ENCODE data around the gene ARCN1.

The ARCN1 gene

GRCh38 chr11:118627566-118627965, 55.4 kb downstream of the ARCN1 start:
- Mint-ChIP-seq H3K27ac (no peak overlapping the region), H3K36me3 (no peaks in the 10 kb centered on the region), H3K4me3 (no peak overlapping the region), H3K27me3 (peaks cover 9% of the 10 kb centered on the region), H3K9me3 (no peaks in the 10 kb centered on the region), H3K4me1 (no peaks in the 10 kb centered on the region)
- DNase-seq (ENCODE audit: low spot score in 2 of 2): no peak
- no peak for ATAC-seq (ENCODE audit: low read depth)

GRCh38 chr11:118628031-118628430, 55.8 kb downstream of the ARCN1 start:
- no peaks in the 10 kb centered on the region for H3K4me1 Mint-ChIP-seq
- H3K27me3 Mint-ChIP-seq: peaks cover 9% of the 10 kb centered on the region
- H3K9me3 Mint-ChIP-seq: no peaks in the 10 kb centered on the region
- H3K27ac Mint-ChIP-seq: no peak overlapping the region
- no peak overlapping the region for H3K4me3 Mint-ChIP-seq
- DNase-seq (ENCODE audit: low spot score in 2 of 2): no peak
- ATAC-seq (ENCODE audit: low read depth): no peak
- no peaks in the 10 kb centered on the region for H3K36me3 Mint-ChIP-seq

- Mint-ChIP-seq H3K9me3 (no peaks in the 10 kb centered on the region), H3K4me1 (no peaks in the 10 kb centered on the region), H3K27me3 (peaks cover 9% of the 10 kb centered on the region), H3K4me3 (no peak overlapping the region), H3K27ac (no peak overlapping the region), H3K36me3 (no peaks in the 10 kb centered on the region)
- no peak for ATAC-seq (ENCODE audit: low read depth)
- DNase-seq (ENCODE audit: low spot score in 2 of 2): no peak
Observed at GRCh38 chr11:118628432-118628831, 56.2 kb downstream of the ARCN1 start.

- Mint-ChIP-seq H3K4me1 (no peaks in the 10 kb centered on the region), H3K36me3 (no peaks in the 10 kb centered on the region), H3K27ac (no peak overlapping the region), H3K9me3 (no peaks in the 10 kb centered on the region), H3K4me3 (no peak overlapping the region), H3K27me3 (peaks cover 7% of the 10 kb centered on the region)
- DNase-seq (ENCODE audit: low spot score in 2 of 2): no peak
- ATAC-seq (ENCODE audit: low read depth): no peak
Observed at GRCh38 chr11:118628861-118629549, 56.8 kb downstream of the ARCN1 start.

GRCh38 chr11:118629761-118630661, 57.8 kb downstream of the ARCN1 start:
- H3K27me3 Mint-ChIP-seq: peaks cover 9% of the 10 kb centered on the region
- no peak for DNase-seq (ENCODE audit: low spot score in 2 of 2)
- no peaks in the 10 kb centered on the region for H3K36me3 Mint-ChIP-seq
- ATAC-seq (ENCODE audit: low read depth): no peak
- H3K9me3 Mint-ChIP-seq: no peaks in the 10 kb centered on the region
- H3K27ac Mint-ChIP-seq: no peak overlapping the region
- H3K4me3 Mint-ChIP-seq: no peak overlapping the region
- peaks cover 3% of the 10 kb centered on the region for H3K4me1 Mint-ChIP-seq

GRCh38 chr11:118631142-118631909, 59.1 kb downstream of the ARCN1 start:
- Mint-ChIP-seq H3K4me3 (no peak overlapping the region), H3K36me3 (no peaks in the 10 kb centered on the region), H3K4me1 (peaks cover 3% of the 10 kb centered on the region), H3K27ac (no peak overlapping the region), H3K27me3 (peaks cover 15% of the 10 kb centered on the region), H3K9me3 (no peaks in the 10 kb centered on the region)
- DNase-seq (ENCODE audit: low spot score in 2 of 2) (no peak), ATAC-seq (ENCODE audit: low read depth) (no peak)

GRCh38 chr11:118632577-118633318, 60.5 kb downstream of the ARCN1 start:
- no peak for DNase-seq (ENCODE audit: low spot score in 2 of 2)
- ATAC-seq (ENCODE audit: low read depth): no peak
- Mint-ChIP-seq H3K27me3 (peaks cover 15% of the 10 kb centered on the region), H3K4me1 (peaks cover 3% of the 10 kb centered on the region), H3K4me3 (no peak overlapping the region), H3K36me3 (no peaks in the 10 kb centered on the region), H3K9me3 (no peaks in the 10 kb centered on the region), H3K27ac (no peak overlapping the region)

GRCh38 chr11:118633319-118633690, 61.1 kb downstream of the ARCN1 start:
- no peak for ATAC-seq (ENCODE audit: low read depth)
- no peaks in the 10 kb centered on the region for H3K36me3 Mint-ChIP-seq
- H3K27ac Mint-ChIP-seq: no peak overlapping the region
- no peak for DNase-seq (ENCODE audit: low spot score in 2 of 2)
- H3K9me3 Mint-ChIP-seq: no peaks in the 10 kb centered on the region
- peaks cover 3% of the 10 kb centered on the region for H3K4me1 Mint-ChIP-seq
- H3K27me3 Mint-ChIP-seq: peaks cover 15% of the 10 kb centered on the region
- H3K4me3 Mint-ChIP-seq: no peak overlapping the region

GRCh38 chr11:118633979-118634378, 61.8 kb downstream of the ARCN1 start:
- H3K4me3 Mint-ChIP-seq: no peak overlapping the region
- no peaks in the 10 kb centered on the region for H3K9me3 Mint-ChIP-seq
- no peak for ATAC-seq (ENCODE audit: low read depth)

GRCh38 chr11:118634431-118635236, 62.4 kb downstream of the ARCN1 start:
- Mint-ChIP-seq H3K4me3 (no peak overlapping the region), H3K27ac (no peak overlapping the region), H3K4me1 (peaks cover 3% of the 10 kb centered on the region), H3K9me3 (no peaks in the 10 kb centered on the region), H3K36me3 (no peaks in the 10 kb centered on the region), H3K27me3 (peaks cover 15% of the 10 kb centered on the region)
- DNase-seq (ENCODE audit: low spot score in 2 of 2) (no peak), ATAC-seq (ENCODE audit: low read depth) (peak; percentile 50)

More at GRCh38 chr11:118633979-118634378, 61.8 kb downstream of the ARCN1 start:
- H3K27ac Mint-ChIP-seq: no peak overlapping the region
- H3K36me3 Mint-ChIP-seq: no peaks in the 10 kb centered on the region
- H3K4me1 Mint-ChIP-seq: peaks cover 3% of the 10 kb centered on the region
- no peak for DNase-seq (ENCODE audit: low spot score in 2 of 2)
- H3K27me3 Mint-ChIP-seq: peaks cover 15% of the 10 kb centered on the region

GRCh38 chr11:118635237-118635591, 63.0 kb downstream of the ARCN1 start:
- Mint-ChIP-seq H3K27ac (no peak overlapping the region), H3K27me3 (peaks cover 15% of the 10 kb centered on the region), H3K4me1 (peaks cover 3% of the 10 kb centered on the region), H3K9me3 (no peaks in the 10 kb centered on the region), H3K36me3 (no peaks in the 10 kb centered on the region), H3K4me3 (no peak overlapping the region)
- DNase-seq (ENCODE audit: low spot score in 2 of 2) (no peak), ATAC-seq (ENCODE audit: low read depth) (no peak)

- Mint-ChIP-seq H3K27me3 (peaks cover 11% of the 10 kb centered on the region), H3K27ac (no peak overlapping the region), H3K4me1 (peaks cover 3% of the 10 kb centered on the region), H3K9me3 (no peaks in the 10 kb centered on the region), H3K4me3 (no peak overlapping the region), H3K36me3 (no peaks in the 10 kb centered on the region)
- ATAC-seq (ENCODE audit: low read depth): no peak
- no peak for DNase-seq (ENCODE audit: low spot score in 2 of 2)
Observed at GRCh38 chr11:118635642-118636041, 63.4 kb downstream of the ARCN1 start.

Data from memory B cell (primary cell).